Measurements from ENCODE around the gene MMP23B.
"Not testable (repeated sequence)": the region's sequence is repeated elsewhere in the genome, so short reads cannot be mapped to it uniquely, and the experiment has no call there.

- not testable (repeated sequence) for TF ChIP-seq POLR2A (IDR thresholded peaks at IDR 0.05; ENCODE audit: low read length); ZC3H11A (IDR thresholded peaks at IDR 0.05); EP300 (IDR thresholded peaks at IDR 0.05); CTCF (IDR thresholded peaks at IDR 0.05); ZFP36 (IDR thresholded peaks at IDR 0.05; ENCODE audit: borderline replicate concordance, partially characterized antibody); NFE2L2 (conservative IDR thresholded peaks at IDR 0.05; ENCODE audit: low read length); ELK1 (IDR thresholded peaks at IDR 0.05; ENCODE audit: low read depth, low read length); NPAS2 (CRISPR knock-in tag; IDR thresholded peaks at IDR 0.05; ENCODE audit: borderline replicate concordance); PHF8 (IDR thresholded peaks at IDR 0.05; ENCODE audit: borderline replicate concordance, low read depth); CEBPB (IDR thresholded peaks at IDR 0.05); RNF2 (IDR thresholded peaks at IDR 0.05; ENCODE audit: borderline replicate concordance, low read depth); JUNB (IDR thresholded peaks at IDR 0.05)
Measured at GRCh38 chr1:1595341-1595740, 36.6 kb upstream of the MMP23B start.
